Esophagus squamous epithelium (tissue), 5 donors: ENCODE results near the gene ANKS1A. TPM values are rescaled to one million over a fixed set of nuclear protein-coding genes. Genes with fewer than 3 reads are reported as not detected.
"Not testable (repeated sequence)": the region's sequence is repeated elsewhere in the genome, so short reads cannot be mapped to it uniquely, and the experiment has no call there.

Experiments used
- DNase-seq: peaks from one replicate; lab custom pipeline; 2025; lab: John Stamatoyannopoulos, UW
- H3K27ac ChIP-seq, 4 donors: fragments of 200-600 bp; sonication (generic); one replicate each; pipeline ENCODE4 v1.5.1; 2016 to 2019; ENCODE audit warnings: mild to moderate bottlenecking in 1 of 4
- H3K27me3 ChIP-seq, 4 donors: fragments of 200-600 bp; sonication (generic); 1 replicate in 3 of 4; 2 replicates in 1 of 4; pipeline versions ENCODE4 v1.5.1 to v1.6.0; 2017 to 2021; ENCODE audit warnings: antibody characterized with exemption in 1 of 4
- H3K36me3 ChIP-seq, 3 donors: fragments of 200-600 bp; sonication (generic); one replicate each; pipeline ENCODE4 v1.5.1; 2016 to 2019
- H3K4me1 ChIP-seq, 3 donors: fragments of 200-600 bp; sonication (generic); one replicate each; pipeline ENCODE4 v1.5.1; 2017 to 2019
- H3K4me3 ChIP-seq, 4 donors: fragments of 200-600 bp; sonication (generic); 1 replicate in 3 of 4; 2 replicates in 1 of 4; pipeline ENCODE4 v1.5.1; 2016 to 2019; ENCODE audit warnings: mild to moderate bottlenecking in 2 of 4, moderate library complexity in 1 of 4
- H3K9me3 ChIP-seq, 3 donors: fragments of 200-600 bp; sonication (generic); one replicate each; pipeline ENCODE4 v1.5.1; 2016 to 2019
- POLR2A ChIP-seq, 4 donors: fragments of 450-650 bp; IDR thresholded peaks; one replicate each; pipeline ENCODE4 v1.6.1; 2017; ENCODE audit warnings: antibody characterized with exemption in 4 of 4, mild to moderate bottlenecking in 4 of 4, moderate library complexity in 3 of 4
- WGBS, 2 donors: methylation state at CpG; one replicate each; pipeline ENCODE4 v1.1.5; 2018; 5-methylcytosine and 5-hydroxymethylcytosine counted together
- intact Hi-C: fragments of 100-400 bp; cut with DNase I; formaldehyde crosslinking; loops from one replicate; pipeline ENCODE4 v1.15.0; 2022
- total RNA-seq, 4 donors: library from RNA; depleted of rRNA; stranded (reverse); fragments of >200 nt; gene quantifications; one replicate each; pipeline ENCODE4 v1.1.0, GENCODE V29; 2016
- TF ChIP-seq, protein P1 (sequence below), 6 experiments: fragments of 450-650 bp in 4 of 6; fragments of 200-600 bp in 2 of 6; sonication (generic) in 2 of 6; IDR thresholded peaks; one replicate each; pipeline ENCODE4 v1.5.1; 2016 to 2019; ENCODE audit warnings: antibody characterized with exemption in 6 of 6, mild to moderate bottlenecking in 4 of 6, moderate library complexity in 4 of 6
- donor health status: DM: yes; HTN: yes; CAD: no.

ANKS1A gene
- total RNA-seq, 4 donors from 2014 or later, result 12.6 to 27.1 (median 17.5) TPM

DNA sequence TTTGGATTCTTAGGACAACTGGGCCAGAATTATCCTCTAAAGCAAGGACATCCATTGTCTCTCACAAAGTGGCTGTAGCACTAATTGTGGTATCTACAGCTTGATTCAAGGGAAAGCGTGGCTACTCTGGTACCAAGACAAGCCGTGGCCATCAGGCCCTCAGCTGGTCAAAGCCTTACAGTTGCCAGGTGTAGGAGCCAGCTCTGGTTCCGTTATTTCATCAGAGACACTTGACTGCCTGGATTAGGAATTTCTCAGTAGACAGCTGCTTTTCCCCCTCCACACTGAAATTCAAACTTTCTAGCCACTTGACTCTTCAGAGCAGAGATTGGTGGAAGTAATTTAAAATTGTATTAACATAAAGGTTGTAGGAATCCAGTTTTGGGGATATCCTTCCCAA is 104.2 kb downstream of the ANKS1A start:
- Histone ChIP-seq H3K27me3 (no peaks in the 10 kb centered on the region), H3K4me3 (no peak overlapping the region), H3K9me3 (no peaks in the 10 kb centered on the region), H3K27ac (no peak overlapping the region), H3K4me1 (no peaks in the 10 kb centered on the region), H3K36me3 (peaks cover 11 to 95% (median 19%) of the 10 kb centered on the region in 3 donors)
- WGBS, 2 donors, result 97 to 100% methylated on average over 3 of the region's 3 CpGs
- TF ChIP-seq, protein P1, sequence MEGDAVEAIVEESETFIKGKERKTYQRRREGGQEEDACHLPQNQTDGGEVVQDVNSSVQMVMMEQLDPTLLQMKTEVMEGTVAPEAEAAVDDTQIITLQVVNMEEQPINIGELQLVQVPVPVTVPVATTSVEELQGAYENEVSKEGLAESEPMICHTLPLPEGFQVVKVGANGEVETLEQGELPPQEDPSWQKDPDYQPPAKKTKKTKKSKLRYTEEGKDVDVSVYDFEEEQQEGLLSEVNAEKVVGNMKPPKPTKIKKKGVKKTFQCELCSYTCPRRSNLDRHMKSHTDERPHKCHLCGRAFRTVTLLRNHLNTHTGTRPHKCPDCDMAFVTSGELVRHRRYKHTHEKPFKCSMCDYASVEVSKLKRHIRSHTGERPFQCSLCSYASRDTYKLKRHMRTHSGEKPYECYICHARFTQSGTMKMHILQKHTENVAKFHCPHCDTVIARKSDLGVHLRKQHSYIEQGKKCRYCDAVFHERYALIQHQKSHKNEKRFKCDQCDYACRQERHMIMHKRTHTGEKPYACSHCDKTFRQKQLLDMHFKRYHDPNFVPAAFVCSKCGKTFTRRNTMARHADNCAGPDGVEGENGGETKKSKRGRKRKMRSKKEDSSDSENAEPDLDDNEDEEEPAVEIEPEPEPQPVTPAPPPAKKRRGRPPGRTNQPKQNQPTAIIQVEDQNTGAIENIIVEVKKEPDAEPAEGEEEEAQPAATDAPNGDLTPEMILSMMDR (IDR thresholded peaks at IDR 0.05), result no peak
- TF ChIP-seq POLR2A (IDR thresholded peaks at IDR 0.05), result no peak
- intact Hi-C loops, result no loop called here
- DNase-seq, result no peak

DNA sequence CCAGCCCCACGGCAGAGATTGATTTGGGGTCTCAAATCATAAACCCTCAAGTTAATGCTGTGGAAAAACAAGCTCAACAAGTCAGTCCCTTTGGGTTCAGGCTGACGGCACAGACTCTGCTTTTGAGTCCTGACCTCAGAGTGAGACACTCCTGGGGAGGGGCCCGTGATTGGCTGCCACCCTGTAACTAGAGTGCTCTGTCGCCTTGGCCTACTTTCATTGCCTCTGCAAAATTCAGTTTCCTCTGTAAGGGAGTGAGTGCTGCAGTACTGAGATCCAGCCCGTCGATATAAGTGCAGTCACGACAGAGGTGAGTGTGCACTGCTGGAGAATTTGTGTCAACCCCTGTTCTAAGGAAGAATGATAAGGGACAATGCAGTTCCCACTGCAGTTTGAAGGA is 105.6 kb downstream of the ANKS1A start:
- Histone ChIP-seq H3K27me3 (no peaks in the 10 kb centered on the region), H3K27ac (no peak overlapping the region), H3K4me3 (no peak overlapping the region), H3K9me3 (no peaks in the 10 kb centered on the region), H3K4me1 (no peaks in the 10 kb centered on the region), H3K36me3 (peaks cover 11 to 89% (median 13%) of the 10 kb centered on the region in 3 donors)
- no peak for DNase-seq
- WGBS, 2 donors, result 89 to 92% methylated on average over 7 of the region's 7 CpGs
- intact Hi-C loops, result no loop called here
- TF ChIP-seq POLR2A (IDR thresholded peaks at IDR 0.05), result no peak
- TF ChIP-seq, protein P1 (IDR thresholded peaks at IDR 0.05), result no peak

DNA sequence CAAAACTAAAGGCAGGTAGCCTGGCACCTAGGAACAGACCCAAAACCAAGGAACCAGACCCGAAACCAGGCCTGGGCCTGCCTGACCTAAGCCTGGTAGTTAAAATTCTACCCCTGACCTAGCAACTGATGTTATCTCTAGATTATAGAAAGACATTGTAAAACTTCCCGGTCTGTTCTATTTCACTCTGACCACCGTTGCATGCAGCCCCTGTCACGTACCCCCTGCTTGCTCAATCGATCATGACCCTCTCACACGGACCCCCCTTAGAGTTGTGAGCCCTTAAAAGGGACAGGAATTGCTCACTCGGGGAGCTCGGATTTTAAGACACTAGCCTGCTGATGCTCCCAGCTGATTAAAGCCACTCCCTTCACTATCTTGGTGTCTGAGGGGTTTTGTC is 109.4 kb downstream of the ANKS1A start:
- intact Hi-C loops, result not testable (repeated sequence)

DNA sequence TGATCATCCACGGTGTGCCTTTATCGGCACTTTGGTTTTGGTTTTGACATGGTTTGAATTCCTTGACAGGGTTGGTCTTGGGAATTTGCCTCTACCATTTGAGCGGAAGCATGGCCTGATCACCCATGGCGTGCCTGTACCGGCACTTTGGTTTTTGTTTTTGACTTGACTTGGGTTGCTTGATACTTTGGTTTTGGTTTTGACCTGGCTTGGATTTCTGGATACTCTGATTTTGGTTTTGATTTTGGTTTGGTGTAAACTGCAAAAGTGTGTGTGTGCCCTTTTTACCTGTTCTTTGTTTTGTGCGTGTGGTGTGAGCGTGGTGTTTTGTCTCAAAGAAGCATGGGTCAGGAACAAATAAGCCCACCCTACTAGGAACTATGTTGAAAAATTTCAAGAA is 110.1 kb downstream of the ANKS1A start:
- H3K4me3 ChIP-seq, intact Hi-C loops, H3K27ac ChIP-seq, H3K9me3 ChIP-seq, H3K27me3 ChIP-seq, H3K4me1 ChIP-seq, DNase-seq: not testable (repeated sequence)
- H3K36me3 ChIP-seq, result peaks cover 0 to 73% (median 10%) of the 10 kb centered on the region in 3 donors
- 98 to 99% methylated on average over 7 of the region's 7 CpGs for WGBS, 2 donors

More for the DNA sequence above, 109.4 kb downstream of the ANKS1A start:
- H3K27me3 ChIP-seq, DNase-seq, H3K4me1 ChIP-seq, H3K9me3 ChIP-seq, H3K4me3 ChIP-seq, H3K27ac ChIP-seq: not testable (repeated sequence)
- H3K36me3 ChIP-seq, result peaks cover 0 to 74% (median 11%) of the 10 kb centered on the region in 3 donors
- WGBS, 2 donors, result 91 to 93% methylated on average over 5 to 8 of the region's 8 CpGs

DNA sequence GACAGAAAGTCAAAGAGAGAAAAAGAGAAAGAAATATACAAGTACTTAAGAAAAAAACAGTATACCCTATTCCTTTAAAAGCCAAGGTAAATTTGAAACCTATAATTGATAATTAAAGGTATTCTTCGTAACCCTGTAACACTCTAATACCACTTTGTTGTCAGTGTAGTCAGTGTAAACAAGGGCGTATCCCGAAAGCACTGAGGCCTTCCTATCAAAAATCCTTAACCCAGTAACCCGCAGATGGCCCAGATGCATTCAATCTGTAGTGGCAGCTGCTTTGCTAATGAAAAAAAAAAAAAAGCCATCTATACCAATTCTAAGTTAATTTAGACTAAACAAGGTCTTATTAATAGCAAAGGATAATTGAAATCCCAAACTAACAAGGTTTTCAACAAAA is 110.9 kb downstream of the ANKS1A start:
- 85 to 91% methylated on average over 4 of the region's 4 CpGs for WGBS, 2 donors
- DNase-seq, H3K27ac ChIP-seq, H3K27me3 ChIP-seq, H3K4me3 ChIP-seq, H3K4me1 ChIP-seq, H3K9me3 ChIP-seq, intact Hi-C loops: not testable (repeated sequence)
- H3K36me3 ChIP-seq, result peaks cover 0 to 70% (median 2%) of the 10 kb centered on the region in 3 donors

DNA sequence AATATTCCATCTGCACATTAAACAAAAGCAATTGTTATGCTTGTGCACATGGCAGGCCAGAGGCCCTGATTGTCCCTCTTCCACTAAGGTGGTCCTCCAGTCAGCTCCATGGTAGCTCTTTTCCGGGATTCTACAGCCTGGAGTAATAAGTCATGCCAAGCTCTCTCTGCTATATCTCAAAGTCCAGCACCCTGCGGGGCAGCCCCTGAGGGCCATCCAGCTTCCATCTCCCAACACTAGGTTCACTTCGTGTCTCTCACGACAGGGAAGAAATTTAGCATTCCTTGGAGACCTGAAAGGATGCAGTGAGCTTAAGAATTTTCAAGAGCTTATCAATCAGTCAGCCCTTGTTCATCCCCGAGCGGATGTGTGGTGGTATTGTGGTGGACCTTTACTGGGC is 112.3 kb downstream of the ANKS1A start:
- H3K9me3 ChIP-seq, H3K4me1 ChIP-seq, intact Hi-C loops, H3K27ac ChIP-seq, H3K27me3 ChIP-seq, DNase-seq, H3K4me3 ChIP-seq: not testable (repeated sequence)
- 94 to 96% methylated on average over 6 of the region's 6 CpGs for whole genome bisulfite sequencing, 2 donors
- peaks cover 0 to 61% (median 0%) of the 10 kb centered on the region in 3 donors for H3K36me3 ChIP-seq

DNA sequence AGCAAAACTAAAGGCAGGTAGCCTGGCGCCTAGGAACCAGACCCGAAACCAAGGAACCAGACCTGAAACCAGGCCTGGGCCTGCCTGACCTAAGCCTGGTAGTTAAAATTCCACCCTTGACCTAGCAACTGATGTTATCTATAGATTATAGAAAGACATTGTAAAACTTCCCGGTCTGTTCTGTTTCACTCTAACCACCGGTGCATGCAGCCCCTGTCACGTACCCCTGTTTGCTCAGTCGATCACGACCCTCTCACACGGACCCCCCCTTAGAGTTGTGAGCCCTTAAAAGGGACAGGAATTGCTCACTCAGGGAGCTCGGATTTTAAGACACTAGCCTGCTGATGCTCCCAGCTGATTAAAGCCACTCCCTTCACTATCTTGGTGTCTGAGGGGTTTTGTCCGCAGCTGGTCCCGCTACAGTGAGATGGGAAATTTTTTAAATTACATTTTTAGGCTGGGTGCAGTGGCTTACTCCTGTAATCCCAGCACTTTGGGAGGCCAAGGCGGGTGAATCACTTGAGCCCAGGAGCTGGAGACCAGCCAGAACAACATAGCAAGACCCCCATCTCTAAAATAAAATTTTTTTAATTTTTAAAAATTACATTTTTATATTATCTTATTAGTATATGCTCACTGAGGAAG is 115.0 kb downstream of the ANKS1A start:
- H3K4me1 ChIP-seq, H3K27ac ChIP-seq, H3K4me3 ChIP-seq, H3K27me3 ChIP-seq, H3K9me3 ChIP-seq, intact Hi-C loops, DNase-seq: not testable (repeated sequence)
- peaks cover 0 to 36% (median 0%) of the 10 kb centered on the region in 3 donors for H3K36me3 ChIP-seq
- WGBS, 2 donors, result 84 to 88% methylated on average over 11 to 12 of the region's 12 CpGs
